B cell (primary cell): ENCODE results near the gene FAM170B.

ENCODE experiments used
- EZH2 ChIP-seq: IDR thresholded peaks from 2 replicates; pipeline ENCODE4 v1.6.1; 2012; ENCODE audit warnings: borderline replicate concordance, low read depth, mild to moderate bottlenecking, moderate library complexity, low read length; ENCODE audit not compliant: insufficient read depth, poor library complexity, severe bottlenecking
- TF ChIP-seq, protein P1 (sequence below): fragments of 200-600 bp; IDR thresholded peaks from one replicate; pipeline ENCODE4 v1.8.0; 2022; ENCODE audit warnings: antibody characterized with exemption, mild to moderate bottlenecking

DNA sequence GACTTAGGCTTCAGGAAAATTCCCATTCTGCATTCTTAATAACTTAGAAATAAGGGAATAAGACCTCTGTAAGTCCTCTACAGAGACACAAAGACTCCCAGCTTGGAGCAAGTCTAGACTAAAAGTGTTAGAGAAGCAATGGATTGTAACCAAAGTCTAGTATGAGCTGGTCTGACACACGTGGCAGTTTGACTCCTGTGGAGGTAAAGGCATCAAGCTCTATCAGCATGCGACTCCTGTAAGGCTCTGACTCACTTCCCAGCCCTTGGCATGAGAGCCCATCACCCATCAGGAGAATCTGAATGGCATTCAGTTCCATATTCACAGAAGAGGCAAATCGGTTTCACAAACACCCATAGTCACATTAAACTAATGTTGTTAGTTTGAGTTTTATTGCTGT is 14.1 kb downstream of the FAM170B start:
- TF ChIP-seq, protein P1, sequence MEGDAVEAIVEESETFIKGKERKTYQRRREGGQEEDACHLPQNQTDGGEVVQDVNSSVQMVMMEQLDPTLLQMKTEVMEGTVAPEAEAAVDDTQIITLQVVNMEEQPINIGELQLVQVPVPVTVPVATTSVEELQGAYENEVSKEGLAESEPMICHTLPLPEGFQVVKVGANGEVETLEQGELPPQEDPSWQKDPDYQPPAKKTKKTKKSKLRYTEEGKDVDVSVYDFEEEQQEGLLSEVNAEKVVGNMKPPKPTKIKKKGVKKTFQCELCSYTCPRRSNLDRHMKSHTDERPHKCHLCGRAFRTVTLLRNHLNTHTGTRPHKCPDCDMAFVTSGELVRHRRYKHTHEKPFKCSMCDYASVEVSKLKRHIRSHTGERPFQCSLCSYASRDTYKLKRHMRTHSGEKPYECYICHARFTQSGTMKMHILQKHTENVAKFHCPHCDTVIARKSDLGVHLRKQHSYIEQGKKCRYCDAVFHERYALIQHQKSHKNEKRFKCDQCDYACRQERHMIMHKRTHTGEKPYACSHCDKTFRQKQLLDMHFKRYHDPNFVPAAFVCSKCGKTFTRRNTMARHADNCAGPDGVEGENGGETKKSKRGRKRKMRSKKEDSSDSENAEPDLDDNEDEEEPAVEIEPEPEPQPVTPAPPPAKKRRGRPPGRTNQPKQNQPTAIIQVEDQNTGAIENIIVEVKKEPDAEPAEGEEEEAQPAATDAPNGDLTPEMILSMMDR, result no peak
- no peak for TF ChIP-seq EZH2
